ENCODE measurements around the gene STXBP3.

STXBP3 gene

DNA sequence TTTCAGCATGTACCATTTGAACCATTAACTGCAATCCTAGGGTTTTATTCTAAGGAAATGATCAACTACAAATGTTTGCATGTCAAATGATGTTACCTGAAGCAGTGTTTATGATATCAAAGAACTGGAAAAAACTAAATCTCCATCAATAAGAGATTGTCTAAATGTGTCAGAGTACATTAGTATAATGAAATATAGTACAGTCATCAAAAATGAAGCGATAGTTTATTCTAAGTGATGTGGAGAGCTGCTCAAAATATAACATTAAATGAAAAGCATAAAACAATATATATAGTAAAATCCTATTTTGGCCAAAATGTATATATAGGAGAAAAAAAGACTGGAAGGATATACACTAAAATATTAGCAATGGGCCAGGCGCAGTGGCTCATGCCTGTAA is 86.5 kb downstream of the STXBP3 start:
- in situ Hi-C loops (cut with MboI; ENCODE audit: low sequenced_read_pairs): no loop called here

DNA sequence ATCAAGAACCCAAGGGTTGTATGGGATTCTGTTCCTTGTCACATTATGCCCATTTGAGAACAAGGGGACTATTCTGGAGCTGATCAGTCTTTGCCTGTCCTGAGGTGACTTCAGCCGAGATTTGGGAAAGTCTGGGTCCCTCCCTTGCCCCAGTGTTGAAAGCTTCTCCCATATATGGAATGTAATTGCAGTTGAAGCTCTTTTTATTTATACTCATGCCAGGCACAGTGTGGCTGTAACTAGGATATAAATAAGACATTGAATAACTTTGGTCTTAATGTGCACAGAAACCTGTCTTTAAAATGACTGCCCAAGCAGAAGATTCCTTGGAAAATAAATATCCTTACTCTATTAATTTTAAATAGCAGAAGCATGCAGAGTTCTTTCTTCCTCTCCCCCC is 95.2 kb downstream of the STXBP3 start:
- in situ Hi-C loops (cut with MboI; ENCODE audit: low sequenced_read_pairs): no loop called here

- in situ Hi-C loops (cut with MboI; ENCODE audit: low sequenced_read_pairs): no loop called here
Measured at GRCh38 chr1:108842525-108843181, 96.2 kb downstream of the STXBP3 start.

DNA sequence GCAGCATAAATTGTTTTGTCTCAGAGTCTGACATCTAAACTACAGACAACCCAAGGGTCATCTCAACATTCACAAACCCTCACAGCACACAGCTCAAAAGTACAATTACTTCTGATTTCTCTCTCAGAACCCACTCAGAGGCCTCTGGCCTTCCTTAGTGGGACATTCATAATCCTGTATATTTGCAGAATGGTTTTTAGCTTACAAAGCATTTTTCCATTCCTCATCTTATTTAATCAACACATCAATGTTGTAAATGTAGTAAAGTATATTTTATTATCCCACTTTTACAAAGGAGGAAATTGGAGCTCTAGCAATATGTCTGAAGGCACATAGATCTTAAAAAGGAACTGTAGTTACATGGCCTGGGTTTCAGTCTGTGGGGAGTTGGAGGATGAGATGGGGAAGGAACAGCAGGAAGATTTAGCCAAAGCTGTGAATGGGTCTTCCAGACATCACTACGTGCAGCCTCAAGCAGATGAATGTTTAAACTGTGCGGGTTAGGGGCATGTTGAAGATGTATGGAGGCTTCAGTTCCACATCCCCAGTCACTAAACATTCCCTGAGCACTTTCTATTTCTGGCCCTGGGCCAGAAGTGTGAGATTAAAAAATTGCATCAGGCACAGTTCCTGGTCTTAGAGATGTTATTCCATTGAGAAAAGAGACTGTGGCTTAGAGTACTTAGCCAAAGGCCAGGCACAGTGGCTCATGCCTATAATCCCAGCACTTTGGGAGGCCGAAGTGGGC is 97.1 kb downstream of the STXBP3 start:
- in situ Hi-C loops (cut with MboI; ENCODE audit: low sequenced_read_pairs): no loop called here

GRCh38 chr1:108845446-108845845 is 99.0 kb downstream of the STXBP3 start:
- in situ Hi-C loops (cut with MboI; ENCODE audit: low sequenced_read_pairs): no loop called here

DNA sequence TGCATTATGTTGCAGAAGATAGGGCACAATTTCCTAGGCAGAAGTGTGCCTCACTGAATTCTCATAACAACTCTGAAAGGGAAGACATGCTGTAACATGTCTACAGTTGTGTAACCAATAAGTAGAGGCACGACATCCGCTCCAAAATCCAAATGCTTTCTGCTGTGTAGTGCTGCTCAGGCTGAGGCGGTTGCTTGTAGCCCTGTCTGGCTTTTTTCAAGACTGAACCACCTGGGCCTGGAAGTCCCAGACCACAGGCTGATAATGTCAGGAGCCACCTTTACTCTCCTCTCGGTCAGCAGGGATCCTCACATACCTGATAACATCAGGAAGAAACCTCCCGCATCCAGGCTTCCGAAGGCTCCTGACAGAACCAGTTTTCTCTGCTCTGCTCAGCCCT is 99.5 kb downstream of the STXBP3 start:
- in situ Hi-C loops (cut with MboI; ENCODE audit: low sequenced_read_pairs): no loop called here

DNA sequence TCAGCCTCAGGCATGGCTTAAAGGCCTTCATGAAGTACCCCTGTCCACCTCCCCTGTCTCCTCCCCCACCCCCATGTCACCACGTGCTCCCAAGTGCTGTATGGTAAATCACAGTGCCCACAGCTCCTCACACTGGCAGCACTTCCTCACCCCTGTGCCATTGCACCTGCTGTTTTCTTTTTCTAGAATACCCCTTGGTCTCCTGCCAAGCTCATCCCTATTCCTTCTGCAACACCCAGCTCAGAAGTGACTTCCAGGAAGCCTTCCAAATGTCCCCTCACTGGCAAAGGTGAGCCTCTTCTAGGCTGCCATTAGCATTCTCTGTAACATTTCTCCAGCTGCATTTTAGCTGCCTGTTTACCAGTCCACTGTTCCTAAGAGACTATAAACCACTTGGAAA is 101.0 kb downstream of the STXBP3 start:
- in situ Hi-C loops (cut with MboI; ENCODE audit: low sequenced_read_pairs): no loop called here

- in situ Hi-C loops (cut with MboI; ENCODE audit: low sequenced_read_pairs): no loop called here
Measured at GRCh38 chr1:108848806-108849205, 102.3 kb downstream of the STXBP3 start.

DNA sequence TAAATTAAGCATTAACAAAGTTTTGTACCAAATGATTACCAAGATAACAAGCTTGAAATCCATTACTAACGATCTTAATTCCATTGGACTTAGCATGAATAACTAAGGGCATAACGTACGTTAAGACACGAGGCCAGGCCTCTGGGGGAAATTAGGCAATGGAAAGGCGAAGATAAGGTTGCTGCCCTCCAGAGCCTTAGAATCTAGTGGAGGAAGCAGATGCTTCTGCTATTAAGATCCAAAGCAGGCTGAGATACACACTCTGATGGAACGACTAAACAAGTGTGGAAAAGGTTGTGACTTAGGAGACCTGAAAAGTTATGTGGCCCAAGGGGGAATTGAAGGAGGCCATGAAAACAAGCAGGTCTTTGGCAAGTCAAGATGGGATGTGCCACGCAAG is 104.5 kb downstream of the STXBP3 start:
- in situ Hi-C loops (cut with MboI; ENCODE audit: low sequenced_read_pairs): no loop called here

- in situ Hi-C loops (cut with MboI; ENCODE audit: low sequenced_read_pairs): no loop called here
Measured at GRCh38 chr1:108851567-108851966, 105.1 kb downstream of the STXBP3 start.

- in situ Hi-C loops (cut with MboI; ENCODE audit: low sequenced_read_pairs): no loop called here
Measured at GRCh38 chr1:108852221-108852975, 105.9 kb downstream of the STXBP3 start.

DNA sequence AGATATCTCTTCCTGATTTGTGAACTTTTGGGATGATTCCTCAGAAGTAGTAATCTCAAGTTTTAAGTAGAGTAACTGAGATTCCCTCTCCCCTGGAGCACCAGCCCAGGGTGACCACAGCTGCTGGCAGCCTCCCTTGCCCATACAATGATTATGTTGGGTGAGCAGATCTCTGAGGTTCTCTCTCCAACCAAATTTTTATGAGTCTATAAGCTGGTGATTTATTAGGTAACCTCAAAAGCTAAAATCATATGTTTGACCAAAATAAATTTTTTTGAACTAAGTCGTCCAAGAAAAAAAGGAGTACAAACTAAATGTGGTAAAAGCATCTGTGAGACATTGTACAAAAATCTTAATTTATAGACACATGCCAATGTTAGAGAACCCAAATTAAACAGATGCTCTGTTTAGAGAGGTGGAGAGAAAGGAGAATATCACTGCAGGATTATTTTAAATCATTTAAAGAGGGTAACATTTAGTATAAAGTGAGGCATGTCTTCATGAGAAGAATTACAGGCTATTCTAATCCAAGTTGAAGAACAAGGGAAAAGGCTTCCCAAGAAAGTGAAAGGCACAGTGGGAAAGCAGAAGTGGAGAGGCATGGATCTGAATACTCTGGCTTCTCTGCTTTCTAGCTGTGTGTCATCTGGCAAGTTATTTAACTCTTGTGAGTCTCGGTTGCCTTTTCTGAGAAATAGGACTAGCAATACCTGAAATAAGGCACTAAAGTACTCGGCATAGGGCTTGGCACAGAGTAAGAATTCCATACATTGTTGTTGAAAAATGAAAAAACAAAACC is 107.9 kb downstream of the STXBP3 start:
- in situ Hi-C loops (cut with MboI; ENCODE audit: low sequenced_read_pairs): no loop called here

DNA sequence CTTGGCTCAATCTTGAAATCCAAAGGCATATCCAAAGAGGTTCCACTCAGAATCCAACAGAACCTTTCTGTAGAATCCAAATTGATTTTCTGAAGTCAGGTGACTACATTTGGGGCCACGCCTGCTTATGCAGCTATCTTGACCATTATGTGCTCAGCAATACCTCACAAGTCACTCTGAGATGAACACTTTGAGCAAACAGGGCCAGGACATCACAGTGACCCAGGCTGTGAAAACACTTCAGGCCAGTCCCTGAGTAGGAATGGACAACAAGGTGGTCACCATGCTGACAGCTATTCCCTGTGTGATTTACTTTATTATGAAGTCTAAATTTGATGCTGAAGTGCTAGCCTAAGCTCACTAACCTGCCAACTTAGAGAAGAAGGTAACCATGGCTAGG is 110.5 kb downstream of the STXBP3 start, which contains the start of gene AKNAD1:
Gene AKNAD1, minus strand, starts transcription at position 101 of the 400 bp plus-strand sequence. CDS start 4,430 bp downstream, outside the sequence.
- in situ Hi-C loops (cut with MboI; ENCODE audit: low sequenced_read_pairs): no loop called here

DNA sequence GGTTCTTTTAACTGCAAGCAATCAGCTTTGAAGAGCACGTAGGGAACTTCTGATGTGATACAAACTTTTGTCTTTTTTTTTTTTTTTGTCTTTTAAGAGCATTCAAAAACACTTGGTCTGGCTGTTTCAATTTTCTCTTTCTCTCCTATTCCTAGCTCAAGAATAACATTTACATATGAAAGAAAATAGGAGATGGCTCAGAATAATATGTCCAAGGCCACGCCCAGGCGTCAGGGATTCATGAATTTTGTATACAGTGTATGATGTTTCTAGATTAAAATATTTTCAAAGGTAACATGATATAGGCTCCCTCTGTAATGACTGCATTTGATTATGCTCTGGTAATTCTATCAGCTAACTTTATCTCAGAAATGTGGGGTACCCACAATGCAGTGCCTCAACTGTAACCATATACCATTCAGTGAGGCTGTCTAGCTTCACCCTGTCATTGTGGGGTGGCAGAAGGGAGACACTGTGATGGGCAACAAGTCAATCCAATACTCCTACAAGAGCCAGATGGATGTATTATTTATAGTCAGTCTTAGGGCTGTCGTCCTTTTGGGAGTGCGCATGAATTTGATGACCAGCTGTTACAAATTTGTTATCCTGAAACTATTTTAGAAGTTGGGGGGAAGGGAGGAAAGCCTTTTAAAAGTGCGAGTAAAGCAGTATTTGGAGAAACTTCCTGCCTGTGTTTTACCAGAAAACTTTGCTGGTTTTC is 111.9 kb downstream of the STXBP3 start:
- in situ Hi-C loops (cut with MboI; ENCODE audit: low sequenced_read_pairs): no loop called here

Data from HL-60/S4 treated with phorbol 12-myristate 13-acetate at 8.2 ng/mL for 4 days and 3 days (cell line).